Measurements from ENCODE around the gene PRDX5. TPM values are rescaled to one million over a fixed set of nuclear protein-coding genes. Genes with fewer than 3 reads are reported as not detected.

Gene PRDX5
- total and polyA plus RNA-seq, 9 of the 15 experiments (the other 6 are each of a cell fraction or from before 2014, with no cell fraction given), result 40.8 to 327 (median 204) TPM

DNA sequence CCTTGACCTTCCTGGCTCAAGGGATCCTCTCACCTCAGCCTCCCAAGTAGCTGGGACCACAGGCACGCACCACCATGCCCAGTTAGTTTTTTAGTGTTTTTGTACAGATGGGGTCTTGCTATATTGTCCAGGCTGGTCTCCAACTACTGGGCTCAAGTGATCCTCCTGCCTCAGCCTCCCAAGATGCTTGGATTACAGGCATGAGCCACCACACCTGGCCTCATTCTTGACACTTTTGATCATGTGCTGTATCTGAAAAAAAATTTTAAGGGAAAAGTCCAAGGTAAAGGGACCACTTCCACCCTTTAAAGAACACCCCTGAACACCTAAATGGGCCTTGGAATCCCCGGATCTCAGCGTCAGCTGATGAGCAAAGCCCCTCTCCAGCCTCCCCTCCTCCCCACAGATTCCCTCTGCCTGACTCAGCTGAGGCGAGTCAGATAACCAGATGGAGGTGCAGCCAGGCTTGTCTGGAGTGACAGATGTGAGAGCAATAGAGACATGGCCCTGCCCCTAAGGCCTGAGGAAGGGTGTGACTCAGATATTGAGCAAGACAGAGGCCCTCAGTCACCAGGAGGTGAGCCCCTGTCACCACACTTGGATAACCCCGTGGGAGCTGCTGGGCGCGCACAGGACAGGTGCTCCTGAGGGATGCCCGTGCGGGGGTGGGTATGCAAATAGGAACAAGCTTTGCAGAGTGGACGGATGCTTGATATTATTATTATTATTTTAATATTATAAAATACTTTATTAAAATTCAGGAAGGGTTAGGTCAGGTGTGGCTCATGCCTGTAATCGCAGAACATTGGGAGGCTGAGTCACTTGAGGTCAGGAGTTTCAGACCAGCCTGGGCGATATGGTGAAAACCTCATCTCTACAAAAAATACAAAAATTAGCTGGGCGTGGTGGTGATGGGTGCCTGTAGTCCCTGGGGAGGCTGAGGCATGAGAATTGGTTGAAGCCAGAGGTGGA, 17.1 kb downstream of the PRDX5 start (continued):
- TF ChIP-seq ETV6 (IDR thresholded peaks at IDR 0.05; ENCODE audit: borderline replicate concordance in 1 of 2, low read depth in 2 of 2, low read length in 1 of 2) (peak in 1 of 2 experiments; percentile 61; a peak in 1 of 4 replicates), ETV6 (CRISPR knock-in tag; IDR thresholded peaks at IDR 0.05; ENCODE audit: borderline replicate concordance) (no peak), NR4A1 (CRISPR knock-in tag; IDR thresholded peaks at IDR 0.05) (no peak), NR4A1 (tag; IDR thresholded peaks at IDR 0.05) (peak; percentile 76; the same call in 1 of the 2 replicates), ZSCAN29 (IDR thresholded peaks at IDR 0.05) (0 out of 2 replicates have a peak, but pooled peaks have one; percentile 10), BCOR (IDR thresholded peaks at IDR 0.05) (peak; percentile 100), POLR2AphosphoS5 (IDR thresholded peaks at IDR 0.05; ENCODE audit: control insufficient read depth, insufficient read depth, low read depth, low read length) (peak; percentile 99), CTCF (IDR thresholded peaks at IDR 0.05 in 2 of 3, conservative IDR thresholded peaks at IDR 0.05 in 1 of 3; ENCODE audit: insufficient read depth in 2 of 3, low read depth in 1 of 3, low read length in 3 of 3) (peak in 2 of 3 experiments; percentile 19 to 26; a peak in 4 of 6 replicates), ZNF274 (IDR thresholded peaks at IDR 0.05; ENCODE audit: borderline replicate concordance, low read depth, low read length) (peak; percentile 75; the same call in 1 of the 2 replicates), ARID4B (CRISPR knock-in tag; IDR thresholded peaks at IDR 0.05) (peak; percentile 77), ZNF134 (CRISPR knock-in tag; conservative IDR thresholded peaks at IDR 0.05) (peak; percentile 41; the same call in 1 of the 2 replicates)
- TF ChIP-seq, protein P1, sequence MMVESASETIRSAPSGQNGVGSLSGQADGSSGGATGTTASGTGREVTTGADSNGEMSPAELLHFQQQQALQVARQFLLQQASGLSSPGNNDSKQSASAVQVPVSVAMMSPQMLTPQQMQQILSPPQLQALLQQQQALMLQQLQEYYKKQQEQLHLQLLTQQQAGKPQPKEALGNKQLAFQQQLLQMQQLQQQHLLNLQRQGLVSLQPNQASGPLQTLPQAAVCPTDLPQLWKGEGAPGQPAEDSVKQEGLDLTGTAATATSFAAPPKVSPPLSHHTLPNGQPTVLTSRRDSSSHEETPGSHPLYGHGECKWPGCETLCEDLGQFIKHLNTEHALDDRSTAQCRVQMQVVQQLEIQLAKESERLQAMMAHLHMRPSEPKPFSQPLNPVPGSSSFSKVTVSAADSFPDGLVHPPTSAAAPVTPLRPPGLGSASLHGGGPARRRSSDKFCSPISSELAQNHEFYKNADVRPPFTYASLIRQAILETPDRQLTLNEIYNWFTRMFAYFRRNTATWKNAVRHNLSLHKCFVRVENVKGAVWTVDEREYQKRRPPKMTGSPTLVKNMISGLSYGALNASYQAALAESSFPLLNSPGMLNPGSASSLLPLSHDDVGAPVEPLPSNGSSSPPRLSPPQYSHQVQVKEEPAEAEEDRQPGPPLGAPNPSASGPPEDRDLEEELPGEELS (CRISPR knock-in tag; IDR thresholded peaks at IDR 0.05; ENCODE audit: borderline replicate concordance), result no peak
- TF ChIP-seq, protein P2, sequence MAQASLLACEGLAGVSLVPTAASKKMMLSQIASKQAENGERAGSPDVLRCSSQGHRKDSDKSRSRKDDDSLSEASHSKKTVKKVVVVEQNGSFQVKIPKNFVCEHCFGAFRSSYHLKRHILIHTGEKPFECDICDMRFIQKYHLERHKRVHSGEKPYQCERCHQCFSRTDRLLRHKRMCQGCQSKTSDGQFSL (CRISPR knock-in tag; IDR thresholded peaks at IDR 0.05), result 0 out of 2 replicates have a peak, but pooled peaks have one; percentile 10
- TF ChIP-seq, protein P2 (tag; IDR thresholded peaks at IDR 0.05), result no peak
- TF ChIP-seq, protein P3, sequence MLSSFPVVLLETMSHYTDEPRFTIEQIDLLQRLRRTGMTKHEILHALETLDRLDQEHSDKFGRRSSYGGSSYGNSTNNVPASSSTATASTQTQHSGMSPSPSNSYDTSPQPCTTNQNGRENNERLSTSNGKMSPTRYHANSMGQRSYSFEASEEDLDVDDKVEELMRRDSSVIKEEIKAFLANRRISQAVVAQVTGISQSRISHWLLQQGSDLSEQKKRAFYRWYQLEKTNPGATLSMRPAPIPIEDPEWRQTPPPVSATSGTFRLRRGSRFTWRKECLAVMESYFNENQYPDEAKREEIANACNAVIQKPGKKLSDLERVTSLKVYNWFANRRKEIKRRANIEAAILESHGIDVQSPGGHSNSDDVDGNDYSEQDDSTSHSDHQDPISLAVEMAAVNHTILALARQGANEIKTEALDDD (IDR thresholded peaks at IDR 0.05), result peak; percentile 70
